ENCODE data around the gene SLC16A9. TPM values are rescaled to one million over a fixed set of nuclear protein-coding genes. Genes with fewer than 3 reads are reported as not detected.

Gene SLC16A9
- total RNA-seq, 1 experiment from 2014 or later: 5.9 TPM

DNA sequence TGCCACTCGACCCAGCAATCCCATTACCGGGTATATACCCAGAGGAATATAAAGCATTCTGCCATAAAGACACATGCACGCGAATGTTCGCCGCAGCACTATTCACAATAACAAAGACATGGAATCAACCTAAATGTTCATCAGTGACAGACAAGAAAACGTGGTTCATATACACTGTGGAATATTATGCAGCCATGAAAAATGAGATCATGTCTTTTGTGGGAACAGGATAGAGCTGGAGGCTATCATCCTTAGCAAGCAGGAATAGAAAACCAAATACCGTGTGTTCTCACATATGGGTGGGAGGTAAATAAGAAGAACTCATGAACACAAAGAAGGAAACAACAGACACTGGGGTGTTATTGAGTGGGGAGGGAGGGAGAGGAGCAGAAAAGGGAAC lies 84.7 kb downstream of the SLC16A9 start:
- Histone ChIP-seq H3K4me2 (ENCODE audit: low read length) (no peak overlapping the region), H3K9me3 (ENCODE audit: control insufficient read depth in 1 of 2, insufficient read depth in 1 of 2, low read depth in 1 of 2, low read length in 2 of 2) (no peaks in the 10 kb centered on the region), H2AFZ (ENCODE audit: low read depth, low read length, poor library complexity, severe bottlenecking) (no peak overlapping the region), H3K27me3 (ENCODE audit: insufficient read depth, low read length) (no peaks in the 10 kb centered on the region), H3K9ac (ENCODE audit: low read length) (no peak overlapping the region), H3K36me3 (ENCODE audit: control insufficient read depth in 1 of 2, insufficient read depth in 2 of 2, low read length in 2 of 2) (no peaks in the 10 kb centered on the region), H3K4me1 (ENCODE audit: control insufficient read depth in 1 of 2, insufficient read depth in 2 of 2, low read length in 2 of 2) (no peaks in the 10 kb centered on the region), H3K9me2 (ENCODE audit: insufficient read depth) (no peaks in the 10 kb centered on the region), H3K27ac (ENCODE audit: low read depth, low read length) (no peak overlapping the region), H4K20me1 (ENCODE audit: insufficient read depth) (no peaks in the 10 kb centered on the region), H3K4me3 (replicated peaks in 1 of 2; ENCODE audit: low read depth in 1 of 2, low read length in 2 of 2) (no peak overlapping the region), H3K79me2 (ENCODE audit: insufficient read depth, low read length) (no peaks in the 10 kb centered on the region)
- intact Hi-C loops (cut with micrococcal nuclease): loop anchor here (5.0 to 10.0 kb wide), 2 partner anchors 807 to 1210 kb away; no protein-coding TSS in a partner anchor
- DNase-seq (ENCODE audit: low read depth, low spot score) (no peak), ATAC-seq (no peak)
- BruUV-seq (replicated peaks): no TSS peak
- CTCF ChIA-PET: interaction anchor here (1.8 kb wide), 1 partner anchor 206 kb away, joined by 19 read pairs; no protein-coding TSS in a partner anchor
- TF ChIP-seq, protein P1, sequence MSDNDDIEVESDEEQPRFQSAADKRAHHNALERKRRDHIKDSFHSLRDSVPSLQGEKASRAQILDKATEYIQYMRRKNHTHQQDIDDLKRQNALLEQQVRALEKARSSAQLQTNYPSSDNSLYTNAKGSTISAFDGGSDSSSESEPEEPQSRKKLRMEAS (IDR thresholded peaks at IDR 0.05): no peak
- TF ChIP-seq SP1 (IDR thresholded peaks at IDR 0.05; ENCODE audit: low read depth) (no peak), FOSL1 (IDR thresholded peaks at IDR 0.05; ENCODE audit: low read depth) (no peak), POLR2AphosphoS5 (IDR thresholded peaks at IDR 0.05; ENCODE audit: low read depth, low read length) (no peak), RAD21 (IDR thresholded peaks at IDR 0.05; ENCODE audit: low read depth) (no peak), ZFX (IDR thresholded peaks at IDR 0.05) (no peak), TCF7L2 (IDR thresholded peaks at IDR 0.05; ENCODE audit: borderline replicate concordance, extremely low read depth, insufficient read depth, insufficient read length) (no peak), SRF (IDR thresholded peaks at IDR 0.05; ENCODE audit: low read depth) (no peak), JUND (IDR thresholded peaks at IDR 0.05) (no peak), YY1 (IDR thresholded peaks at IDR 0.05; ENCODE audit: extremely low read depth, insufficient replicate concordance, low read depth, low read length) (no peak), CEBPB (IDR thresholded peaks at IDR 0.05; ENCODE audit: low read depth) (no peak), CBX3 (IDR thresholded peaks at IDR 0.05; ENCODE audit: low read depth) (no peak), POLR2A (IDR thresholded peaks at IDR 0.05; ENCODE audit: borderline replicate concordance, extremely low read depth, insufficient read depth, insufficient read length) (no peak)
- TF ChIP-seq, protein P2, sequence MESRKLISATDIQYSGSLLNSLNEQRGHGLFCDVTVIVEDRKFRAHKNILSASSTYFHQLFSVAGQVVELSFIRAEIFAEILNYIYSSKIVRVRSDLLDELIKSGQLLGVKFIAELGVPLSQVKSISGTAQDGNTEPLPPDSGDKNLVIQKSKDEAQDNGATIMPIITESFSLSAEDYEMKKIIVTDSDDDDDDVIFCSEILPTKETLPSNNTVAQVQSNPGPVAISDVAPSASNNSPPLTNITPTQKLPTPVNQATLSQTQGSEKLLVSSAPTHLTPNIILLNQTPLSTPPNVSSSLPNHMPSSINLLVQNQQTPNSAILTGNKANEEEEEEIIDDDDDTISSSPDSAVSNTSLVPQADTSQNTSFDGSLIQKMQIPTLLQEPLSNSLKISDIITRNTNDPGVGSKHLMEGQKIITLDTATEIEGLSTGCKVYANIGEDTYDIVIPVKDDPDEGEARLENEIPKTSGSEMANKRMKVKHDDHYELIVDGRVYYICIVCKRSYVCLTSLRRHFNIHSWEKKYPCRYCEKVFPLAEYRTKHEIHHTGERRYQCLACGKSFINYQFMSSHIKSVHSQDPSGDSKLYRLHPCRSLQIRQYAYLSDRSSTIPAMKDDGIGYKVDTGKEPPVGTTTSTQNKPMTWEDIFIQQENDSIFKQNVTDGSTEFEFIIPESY (IDR thresholded peaks at IDR 0.05; ENCODE audit: extremely low read depth, insufficient replicate concordance, low read length): no peak
- TF ChIP-seq, protein P3, sequence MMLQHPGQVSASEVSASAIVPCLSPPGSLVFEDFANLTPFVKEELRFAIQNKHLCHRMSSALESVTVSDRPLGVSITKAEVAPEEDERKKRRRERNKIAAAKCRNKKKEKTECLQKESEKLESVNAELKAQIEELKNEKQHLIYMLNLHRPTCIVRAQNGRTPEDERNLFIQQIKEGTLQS (IDR thresholded peaks at IDR 0.05): no peak
- RAD21 ChIA-PET (ENCODE audit: low non-redundant PET in 1 of 2, low total read pairs in 2 of 2, uncharacterized antibody in 2 of 2, unreplicated experiment in 2 of 2): no interaction called here
- POLR2A ChIA-PET: no interaction called here
